Uterus (tissue), 4 donors: ENCODE results near the gene ZNF777. TPM values are rescaled to one million over a fixed set of nuclear protein-coding genes. Genes with fewer than 3 reads are reported as not detected.

Experiments
- DNase-seq, 2 donors: peaks; one replicate each; pipeline ENCODE4 v3.0.0-alpha.2; 2019 to 2020
- H3K27ac ChIP-seq, 2 donors: fragments of 200-600 bp; sonication (generic); 1 replicate in 1 of 2; 2 replicates in 1 of 2; pipeline ENCODE4 v1.5.1; 2016 to 2018
- H3K27me3 ChIP-seq, 2 donors: fragments of 200-600 bp; sonication (generic); one replicate each; pipeline ENCODE4 v1.5.1; 2018 to 2019; ENCODE audit warnings: control low read depth in 1 of 2
- H3K36me3 ChIP-seq, 2 donors: fragments of 200-600 bp; sonication (generic); one replicate each; pipeline ENCODE4 v1.5.1; 2019; ENCODE audit warnings: control low read depth in 1 of 2
- H3K4me1 ChIP-seq, 2 donors: fragments of 200-600 bp; sonication (generic); one replicate each; pipeline ENCODE4 v1.5.1; 2018 to 2019; ENCODE audit warnings: control low read depth in 1 of 2
- H3K4me3 ChIP-seq, 2 donors: fragments of 200-600 bp; sonication (generic); 1 replicate in 1 of 2; 2 replicates in 1 of 2; pipeline ENCODE4 v1.5.1; 2018 to 2019; ENCODE audit warnings: mild to moderate bottlenecking in 1 of 2
- H3K9me3 ChIP-seq, 2 donors: fragments of 200-600 bp; sonication (generic); one replicate each; pipeline ENCODE4 v1.5.1; 2019; ENCODE audit warnings: control low read depth in 1 of 2
- CTCF ChIP-seq, 4 experiments: fragments of 200-600 bp in 2 of 4; fragments of 450-650 bp in 2 of 4; sonication (generic) in 2 of 4; IDR thresholded peaks; one replicate each; pipeline ENCODE4 v1.5.1; 2016 to 2019; ENCODE audit warnings: antibody characterized with exemption in 4 of 4, mild to moderate bottlenecking in 2 of 4, moderate library complexity in 1 of 4
- POLR2A ChIP-seq, 2 donors: fragments of 450-650 bp; IDR thresholded peaks; one replicate each; pipeline ENCODE4 v1.6.1; 2016; ENCODE audit warnings: antibody characterized with exemption in 2 of 2, mild to moderate bottlenecking in 1 of 2, moderate library complexity in 1 of 2
- intact Hi-C: fragments of 100-400 bp; cut with DNase I; formaldehyde crosslinking; loops from one replicate; pipeline ENCODE4 v1.15.1; 2023; ENCODE audit warnings: low total_unique reads
- total RNA-seq, 4 donors: library from RNA; depleted of rRNA in 3 of 4; stranded (reverse); fragments of >200 nt in 3 of 4; gene quantifications; one replicate each; pipeline versions ENCODE4 v1.1.0 to v1.2.4, GENCODE V29; 2014 to 2023
- donor health status: DM: yes; HTN: yes; CAD: no.

Gene ZNF777
- total RNA-seq, 4 donors from 2014 or later: 4.4 to 15.9 (median 5.8) TPM

- Histone ChIP-seq H3K27ac (no peak overlapping the region), H3K9me3 (no peaks in the 10 kb centered on the region), H3K4me3 (no peak overlapping the region), H3K4me1 (no peaks in the 10 kb centered on the region), H3K27me3 (no peaks in the 10 kb centered on the region), H3K36me3 (no peaks in the 10 kb centered on the region)
- intact Hi-C loops: no loop called here
- no peak for DNase-seq
- TF ChIP-seq CTCF (IDR thresholded peaks at IDR 0.05) (no peak), POLR2A (IDR thresholded peaks at IDR 0.05) (no peak)
Observed at GRCh38 chr7:149471289-149471953, 10.6 kb upstream of the ZNF777 start.

GRCh38 chr7:149469806-149470205 lies 8.9 kb upstream of the ZNF777 start:
- Histone ChIP-seq H3K27me3 (no peaks in the 10 kb centered on the region), H3K4me3 (no peak overlapping the region), H3K9me3 (no peaks in the 10 kb centered on the region), H3K36me3 (no peaks in the 10 kb centered on the region), H3K4me1 (no peaks in the 10 kb centered on the region), H3K27ac (no peak overlapping the region)
- intact Hi-C loops: no loop called here
- TF ChIP-seq CTCF (IDR thresholded peaks at IDR 0.05) (no peak), POLR2A (IDR thresholded peaks at IDR 0.05) (no peak)
- DNase-seq: no peak

GRCh38 chr7:149468208-149468607 lies 7.3 kb upstream of the ZNF777 start:
- TF ChIP-seq CTCF (IDR thresholded peaks at IDR 0.05) (no peak), POLR2A (IDR thresholded peaks at IDR 0.05) (no peak)
- H3K27me3 ChIP-seq: no peaks in the 10 kb centered on the region
- intact Hi-C loops: no loop called here

GRCh38 chr7:149467321-149467859 lies 6.5 kb upstream of the ZNF777 start:
- H3K27ac ChIP-seq: no peak overlapping the region
- TF ChIP-seq POLR2A (IDR thresholded peaks at IDR 0.05): no peak
- no peak for TF ChIP-seq CTCF (IDR thresholded peaks at IDR 0.05)
- H3K4me3 ChIP-seq: no peak overlapping the region
- intact Hi-C loops: no loop called here
- H3K27me3 ChIP-seq: no peaks in the 10 kb centered on the region
- no peak for DNase-seq
- H3K4me1 ChIP-seq: no peaks in the 10 kb centered on the region
- no peaks in the 10 kb centered on the region for H3K9me3 ChIP-seq
- H3K36me3 ChIP-seq: no peaks in the 10 kb centered on the region

More at GRCh38 chr7:149468208-149468607, 7.3 kb upstream of the ZNF777 start:
- Histone ChIP-seq H3K36me3 (no peaks in the 10 kb centered on the region), H3K27ac (no peak overlapping the region), H3K4me1 (no peaks in the 10 kb centered on the region), H3K9me3 (no peaks in the 10 kb centered on the region), H3K4me3 (no peak overlapping the region)
- no peak for DNase-seq

- no peak overlapping the region for H3K4me3 ChIP-seq
- H3K36me3 ChIP-seq: no peaks in the 10 kb centered on the region
- intact Hi-C loops: no loop called here
- H3K27me3 ChIP-seq: no peaks in the 10 kb centered on the region
- no peak overlapping the region for H3K27ac ChIP-seq
- no peaks in the 10 kb centered on the region for H3K4me1 ChIP-seq
- no peak for TF ChIP-seq POLR2A (IDR thresholded peaks at IDR 0.05)
- DNase-seq: no peak
- H3K9me3 ChIP-seq: no peaks in the 10 kb centered on the region
Observed at GRCh38 chr7:149466364-149466763, 5.5 kb upstream of the ZNF777 start.
